Uterus (tissue), 2 donors: ENCODE results near the gene CEBPB.

Experiments
- CTCF ChIP-seq, 4 experiments: fragments of 200-600 bp in 2 of 4; fragments of 450-650 bp in 2 of 4; sonication (generic) in 2 of 4; IDR thresholded peaks; one replicate each; pipeline ENCODE4 v1.5.1; 2016 to 2019; ENCODE audit warnings: antibody characterized with exemption in 4 of 4, mild to moderate bottlenecking in 2 of 4, moderate library complexity in 1 of 4
- POLR2A ChIP-seq, 2 donors: fragments of 450-650 bp; IDR thresholded peaks; one replicate each; pipeline ENCODE4 v1.6.1; 2016; ENCODE audit warnings: antibody characterized with exemption in 2 of 2, mild to moderate bottlenecking in 1 of 2, moderate library complexity in 1 of 2

GRCh38 chr20:50232651-50233324 lies 42.2 kb downstream of the CEBPB start:
- TF ChIP-seq CTCF (IDR thresholded peaks at IDR 0.05): no peak
- TF ChIP-seq POLR2A (IDR thresholded peaks at IDR 0.05): no peak
